HG03135 (cell line): Measurements from ENCODE around the gene VAV2.

ENCODE experiments used
- ATAC-seq: cut with Tn5 transposase; IDR thresholded peaks from one replicate; pipeline ENCODE4 v1.9.1; 2021; ENCODE audit warnings: mild to moderate bottlenecking, moderate library complexity; ENCODE audit not compliant: unreplicated experiment

VAV2 gene

DNA sequence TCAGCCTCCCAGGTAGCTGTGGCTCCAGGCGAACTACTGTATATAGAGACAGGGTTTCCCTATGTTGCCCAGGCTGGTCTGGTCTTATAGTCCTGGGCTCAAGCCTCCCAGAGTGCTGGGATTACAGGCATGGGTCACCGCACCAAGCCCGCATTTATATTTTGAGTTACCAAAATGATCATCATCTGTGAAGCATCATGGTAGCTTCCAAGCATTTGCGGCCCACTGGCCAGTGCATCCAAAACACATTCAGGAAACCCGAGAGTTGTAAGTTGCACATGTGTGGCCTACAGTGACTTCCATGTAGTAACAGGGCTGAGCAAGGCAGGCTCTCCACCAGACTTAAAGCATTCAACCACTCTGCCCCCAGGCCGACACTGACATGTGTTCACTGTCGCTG, 35.4 kb upstream of the VAV2 start:
- ATAC-seq: no peak

DNA sequence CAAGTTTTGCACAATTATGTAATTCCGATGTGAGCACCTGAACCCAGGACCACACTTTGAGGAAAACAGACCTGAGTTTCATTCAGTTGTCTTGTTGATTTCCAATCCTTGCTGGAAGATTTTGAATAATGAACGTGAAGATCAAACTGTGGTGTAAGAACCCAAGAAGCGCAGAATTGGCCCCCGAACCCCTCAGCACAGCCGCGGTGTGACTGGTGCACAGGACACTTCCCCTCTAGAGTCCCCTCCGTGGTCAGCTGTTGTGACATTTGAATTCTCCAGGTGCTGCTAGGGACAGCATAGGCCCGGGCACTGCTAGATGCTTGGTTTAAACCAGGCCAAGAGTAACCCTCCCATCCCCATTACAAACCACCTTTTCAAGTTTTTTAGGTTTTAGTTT, 34.9 kb upstream of the VAV2 start:
- no peak for ATAC-seq

DNA sequence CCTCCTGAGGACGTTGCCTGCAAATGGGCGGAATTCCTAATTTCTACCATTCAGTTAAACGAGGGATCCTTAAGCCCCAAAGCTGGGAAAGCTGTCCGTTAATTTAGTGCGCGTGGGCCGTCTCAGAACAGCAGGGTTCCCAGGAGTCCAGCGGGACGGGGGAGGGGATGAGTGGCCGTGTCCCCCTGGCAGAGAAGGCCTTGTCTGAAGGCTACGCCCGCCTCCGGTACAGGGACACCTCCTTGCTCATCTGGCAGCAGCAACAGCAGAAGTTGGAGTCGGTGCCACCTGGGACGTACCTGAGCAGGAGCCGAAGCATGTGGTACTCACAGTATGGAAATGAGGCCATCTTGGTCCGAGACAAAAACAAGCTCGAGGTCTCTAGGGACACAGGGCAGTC, 34.5 kb upstream of the VAV2 start:
- no peak for ATAC-seq

GRCh38 chr9:134025606-134026541, 33.8 kb upstream of the VAV2 start:
- ATAC-seq: peak; percentile 37

- ATAC-seq: peak; percentile 81
These were observed 32.9 kb upstream of the VAV2 start, which contains the start of gene BRD3OS for GRCh38 chr9:134024828-134025605. Gene BRD3OS, plus strand, starts transcription at chr9:134025481. Its CDS starts 1,267 bp downstream, at chr9:134026748.

DNA sequence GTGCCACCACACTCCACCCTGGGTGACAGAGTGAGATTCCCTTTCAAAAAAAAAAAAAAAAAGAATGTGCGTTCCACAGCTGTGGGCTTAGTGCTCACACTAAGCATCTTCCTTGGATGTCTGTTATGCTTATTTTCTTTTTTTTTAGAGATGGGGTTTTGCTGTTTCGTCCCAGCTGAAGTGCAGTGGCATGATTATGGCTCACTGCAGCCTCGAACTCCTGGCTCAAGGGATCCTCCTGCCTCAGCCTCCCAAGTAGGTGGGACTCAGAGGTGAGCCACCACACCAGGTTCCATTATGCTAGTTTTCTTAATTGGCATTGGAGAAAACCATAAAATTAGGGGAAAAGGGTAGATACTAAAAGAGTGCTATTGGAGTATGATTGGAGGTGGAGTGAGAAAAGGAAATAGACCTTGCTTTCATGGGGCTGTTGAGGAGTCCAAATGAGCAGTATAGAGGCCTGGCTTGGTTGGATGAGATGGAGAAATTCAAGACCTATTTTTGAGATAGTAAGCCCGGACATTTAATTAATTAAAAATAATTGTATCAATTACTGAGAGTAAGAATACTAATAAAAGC, 32.2 kb upstream of the VAV2 start:
- ATAC-seq: no peak

DNA sequence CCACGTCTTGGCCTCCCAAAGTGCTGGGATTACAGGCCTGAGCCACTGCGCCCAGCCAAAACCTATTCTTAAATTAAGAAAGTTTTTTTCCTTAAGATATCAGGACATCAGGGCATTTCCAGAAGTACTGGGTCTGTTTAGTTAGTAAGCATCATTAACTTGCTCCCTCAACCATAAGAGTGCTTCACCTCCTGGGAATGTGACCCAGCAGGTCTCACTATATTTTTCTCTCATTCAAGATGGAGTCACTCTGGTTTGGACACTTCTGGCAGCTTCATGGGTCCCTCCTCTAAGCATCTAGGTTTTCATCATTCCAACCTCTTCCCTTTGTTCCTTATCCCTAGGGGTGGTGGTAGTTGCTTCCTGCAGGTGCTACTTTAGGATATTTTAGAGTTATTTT, 22.8 kb upstream of the VAV2 start:
- no peak for ATAC-seq

GRCh38 chr9:134011401-134011800, 19.3 kb upstream of the VAV2 start:
- ATAC-seq: no peak

DNA sequence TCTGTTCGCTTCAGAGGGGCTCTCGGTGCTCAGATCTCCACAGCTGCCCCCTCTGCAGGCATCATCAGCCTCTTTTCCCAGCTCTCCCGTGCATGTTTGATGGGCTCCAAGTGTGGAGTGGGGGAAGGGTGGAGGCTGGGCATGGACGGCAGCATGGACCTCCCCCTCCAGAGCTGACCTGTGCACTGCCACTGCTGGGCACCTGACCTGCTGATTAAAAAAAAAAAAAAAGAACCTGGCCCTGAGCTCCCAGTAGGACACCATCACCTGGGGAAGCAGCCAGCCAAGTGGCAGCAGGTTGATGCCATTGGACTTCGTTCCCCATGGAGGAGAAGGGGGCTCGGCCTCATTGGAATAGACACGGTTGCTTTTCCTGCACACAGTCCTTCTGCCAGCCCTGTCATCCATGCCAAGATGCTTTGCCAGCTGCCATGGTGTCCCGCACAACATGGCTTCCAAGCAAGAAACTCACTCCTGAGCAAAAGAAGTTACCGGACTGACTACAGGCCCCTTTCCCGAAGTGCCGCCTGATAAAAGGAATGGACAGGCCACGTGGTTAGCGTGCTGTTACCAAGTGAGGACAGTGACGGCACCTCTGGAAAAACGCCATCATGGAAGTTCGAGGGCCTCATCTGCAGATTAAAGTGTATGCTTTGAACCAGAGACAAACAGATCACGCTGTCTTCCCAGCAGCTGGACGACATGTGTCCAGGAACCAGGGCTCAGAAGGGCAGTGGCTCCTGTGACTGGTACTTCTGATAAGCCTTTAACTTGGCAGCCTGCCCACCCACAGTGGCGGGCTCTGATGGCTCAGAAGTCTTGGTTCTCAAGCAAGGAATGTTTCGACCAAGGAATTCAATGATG, 18.4 kb upstream of the VAV2 start:
- no peak for ATAC-seq

GRCh38 chr9:134007571-134007970, 15.4 kb upstream of the VAV2 start:
- ATAC-seq: no peak

DNA sequence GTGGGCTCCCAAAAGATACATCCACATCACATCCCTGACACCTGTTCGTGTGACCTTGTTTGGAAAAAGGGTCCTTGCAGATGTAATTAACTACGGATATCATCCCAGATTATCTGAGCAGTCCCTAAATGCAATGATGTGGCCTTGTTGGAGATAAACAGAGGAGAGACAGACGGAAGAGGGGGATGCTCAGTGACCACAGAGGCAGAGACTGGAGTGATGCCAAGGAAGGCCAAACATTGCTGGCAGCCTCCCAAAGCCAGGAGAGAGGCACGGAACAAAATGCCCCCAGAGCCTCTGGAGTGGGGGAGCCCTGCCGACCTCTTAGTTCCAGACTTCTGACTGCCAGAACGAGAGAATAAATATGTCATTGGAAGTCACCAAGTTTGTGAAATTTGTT, 15.0 kb upstream of the VAV2 start:
- ATAC-seq: no peak

- ATAC-seq: no peak
These were observed 13.3 kb upstream of the VAV2 start for GRCh38 chr9:134005381-134005780.

DNA sequence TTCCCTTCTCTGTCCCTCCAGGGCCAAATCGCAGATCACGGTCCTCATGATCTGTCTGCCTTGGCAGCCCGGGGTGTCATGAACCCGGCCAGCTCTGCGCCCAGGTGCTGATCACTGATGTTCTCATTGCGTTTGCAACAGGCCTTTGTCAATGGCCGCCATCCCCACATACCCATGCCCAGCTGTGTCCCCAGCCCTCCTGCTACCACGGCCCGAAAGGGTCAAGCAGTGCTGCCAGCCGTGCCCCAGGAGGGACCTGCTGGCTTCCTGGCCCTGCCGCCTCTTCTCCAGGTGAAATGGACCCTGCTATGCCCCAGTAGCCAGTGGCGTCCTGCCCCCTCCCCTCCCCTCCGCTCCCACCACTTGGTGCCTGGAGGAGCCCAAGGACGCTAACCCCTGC, 12.8 kb upstream of the VAV2 start:
- ATAC-seq: no peak

DNA sequence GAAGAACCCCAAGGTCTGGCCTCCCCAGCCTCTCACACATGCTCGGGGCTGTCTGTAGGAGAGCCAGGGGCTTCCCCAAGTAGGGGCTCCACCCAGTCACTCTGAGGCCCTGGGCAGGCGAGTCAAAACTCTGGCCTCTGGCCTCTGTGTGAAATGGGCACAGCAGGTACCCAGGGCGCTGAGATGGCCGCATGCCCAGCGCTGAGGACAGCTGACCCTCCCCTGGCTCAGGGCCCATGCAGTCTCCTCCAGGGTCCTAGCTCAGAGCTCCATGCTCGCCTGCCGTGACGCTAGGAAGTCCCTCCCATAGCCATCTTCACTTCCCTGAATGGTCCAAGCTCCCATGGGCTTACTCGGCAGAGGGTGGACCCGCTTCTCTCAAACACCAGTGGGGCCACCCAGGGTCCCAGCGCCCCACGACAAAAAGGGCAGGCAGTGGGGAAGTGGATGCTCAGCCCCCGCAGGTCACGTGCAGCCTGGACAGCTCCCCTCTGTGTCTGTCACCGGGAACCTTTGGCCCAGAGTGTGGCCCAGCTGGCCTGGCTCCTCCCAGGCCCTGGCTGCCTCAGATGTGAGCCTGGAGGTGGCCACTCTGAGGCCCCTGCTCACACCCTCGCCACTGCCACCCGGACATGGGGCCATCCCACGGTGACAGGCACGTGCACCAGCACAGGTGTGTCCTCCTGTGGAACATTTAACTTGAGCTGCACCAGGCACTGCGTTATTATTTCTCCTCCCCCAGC, 12.2 kb upstream of the VAV2 start:
- ATAC-seq: no peak

DNA sequence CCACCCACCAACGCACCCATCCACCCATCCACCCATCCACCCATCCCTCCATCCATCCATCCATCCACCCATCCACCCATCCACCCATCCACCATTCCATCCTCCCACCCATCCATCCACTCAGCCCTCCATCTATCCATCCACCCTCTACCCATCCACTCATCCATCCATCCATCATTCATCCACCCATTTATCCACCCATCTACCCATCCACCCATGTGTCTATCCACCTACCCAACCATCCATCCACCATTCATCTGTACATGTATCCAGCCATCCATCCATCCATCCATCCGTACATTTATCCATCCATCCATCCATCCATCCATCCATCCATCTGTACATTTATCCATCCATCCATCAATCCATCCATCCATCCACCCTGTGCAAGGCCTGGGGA, 11.1 kb upstream of the VAV2 start:
- no peak for ATAC-seq

GRCh38 chr9:134002796-134003195, 10.7 kb upstream of the VAV2 start:
- ATAC-seq: no peak

DNA sequence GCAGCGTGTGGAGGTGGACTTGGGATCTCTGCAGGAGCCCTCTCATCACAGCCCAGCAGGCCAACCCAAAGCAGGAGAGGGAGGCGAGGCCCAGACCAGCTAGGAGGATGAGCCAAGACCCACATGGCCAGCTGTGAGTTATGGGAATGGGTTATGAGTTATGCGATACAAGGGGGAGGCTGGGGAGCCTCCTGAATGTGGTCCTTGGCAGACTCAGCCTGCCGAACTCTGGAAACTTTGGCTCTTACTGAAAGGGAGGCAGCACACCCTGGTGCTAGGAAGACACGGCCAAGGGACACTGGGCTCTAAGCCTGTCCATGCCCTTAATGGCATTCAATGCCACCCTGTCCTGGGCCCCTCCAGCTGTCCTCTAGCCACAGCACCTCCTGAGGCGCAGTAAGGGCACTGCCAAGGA, 7.7 kb upstream of the VAV2 start:
- ATAC-seq: no peak

DNA sequence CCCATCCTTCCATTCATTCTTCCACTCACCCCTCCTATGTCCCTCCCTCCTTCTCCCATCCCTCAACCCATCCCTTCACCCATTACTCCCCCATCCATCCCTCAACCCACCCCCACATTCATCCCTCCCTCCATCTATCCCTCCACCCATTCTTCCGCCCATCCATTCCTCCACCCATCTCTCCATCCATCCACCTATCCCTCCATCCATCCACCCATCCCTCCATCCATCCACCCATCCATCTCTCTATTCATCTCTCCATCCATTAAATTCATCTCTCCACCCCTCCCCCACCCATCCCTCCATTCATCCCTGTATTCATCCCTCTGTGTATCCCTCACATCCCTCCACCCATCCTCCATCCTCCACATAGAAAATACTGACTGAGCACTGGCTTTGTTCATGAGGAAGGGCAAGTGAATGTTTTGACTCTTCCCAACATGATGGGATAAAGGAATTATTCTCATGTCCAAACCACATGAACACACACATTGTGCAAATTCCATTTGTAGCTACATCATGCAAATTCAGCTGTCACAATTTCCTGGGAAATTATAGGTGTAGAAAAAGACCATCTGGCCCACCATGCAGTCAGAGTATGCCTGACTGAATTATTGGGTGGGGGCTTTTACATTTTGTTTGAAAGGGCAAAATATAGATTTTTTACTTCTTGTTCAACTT, 6.9 kb upstream of the VAV2 start:
- ATAC-seq: no peak

- no peak for ATAC-seq
These were observed 5.5 kb upstream of the VAV2 start for GRCh38 chr9:133997584-133997983.
